Measurements from ENCODE around the gene DEFB131B. TPM values are rescaled to one million over a fixed set of nuclear protein-coding genes. Genes with fewer than 3 reads are reported as not detected.
"Not testable (repeated sequence)": the region's sequence is repeated elsewhere in the genome, so short reads cannot be mapped to it uniquely, and the experiment has no call there.

DEFB131B gene
- total RNA-seq, 4 donors from 2014 or later, result not detected

DNA sequence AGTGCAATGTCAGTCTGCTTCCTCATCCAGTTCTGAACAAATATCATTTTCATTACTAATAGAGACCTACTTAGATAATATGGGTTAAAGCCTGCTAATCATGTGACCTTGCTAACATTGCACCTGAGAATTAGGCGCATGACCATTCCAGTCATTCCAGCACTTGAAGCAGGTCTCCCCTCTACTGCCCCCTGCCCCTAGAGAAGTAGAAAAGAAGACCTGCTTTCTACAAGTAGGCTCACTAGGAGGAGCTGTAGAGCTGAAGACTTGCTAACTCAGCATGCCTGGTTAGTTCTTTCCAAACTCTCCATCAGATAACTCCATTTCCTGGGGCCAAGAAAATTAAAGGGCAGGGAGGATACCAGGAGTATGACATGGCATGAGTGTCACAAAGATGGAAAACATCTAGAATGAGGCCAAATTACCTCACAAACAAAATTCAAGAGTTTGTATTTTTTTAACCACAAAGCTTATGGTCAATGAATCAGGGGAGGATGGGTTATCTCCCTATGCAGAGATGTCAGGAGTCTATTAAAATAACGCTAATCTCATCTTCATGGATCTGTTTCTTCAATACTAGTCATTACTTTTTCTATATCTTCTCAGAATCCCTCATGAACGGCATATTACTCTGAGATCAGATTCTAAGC is 14.2 kb upstream of the DEFB131B start:
- not testable (repeated sequence) for H3K36me3 ChIP-seq; H3K27ac ChIP-seq; H3K4me1 ChIP-seq; DNase-seq (ENCODE audit: low spot score in 2 of 2); H3K9me3 ChIP-seq; H3K4me3 ChIP-seq; H3K27me3 ChIP-seq
- 63% methylated on average over 3 of the region's 3 CpGs for WGBS
- TF ChIP-seq, protein P1, sequence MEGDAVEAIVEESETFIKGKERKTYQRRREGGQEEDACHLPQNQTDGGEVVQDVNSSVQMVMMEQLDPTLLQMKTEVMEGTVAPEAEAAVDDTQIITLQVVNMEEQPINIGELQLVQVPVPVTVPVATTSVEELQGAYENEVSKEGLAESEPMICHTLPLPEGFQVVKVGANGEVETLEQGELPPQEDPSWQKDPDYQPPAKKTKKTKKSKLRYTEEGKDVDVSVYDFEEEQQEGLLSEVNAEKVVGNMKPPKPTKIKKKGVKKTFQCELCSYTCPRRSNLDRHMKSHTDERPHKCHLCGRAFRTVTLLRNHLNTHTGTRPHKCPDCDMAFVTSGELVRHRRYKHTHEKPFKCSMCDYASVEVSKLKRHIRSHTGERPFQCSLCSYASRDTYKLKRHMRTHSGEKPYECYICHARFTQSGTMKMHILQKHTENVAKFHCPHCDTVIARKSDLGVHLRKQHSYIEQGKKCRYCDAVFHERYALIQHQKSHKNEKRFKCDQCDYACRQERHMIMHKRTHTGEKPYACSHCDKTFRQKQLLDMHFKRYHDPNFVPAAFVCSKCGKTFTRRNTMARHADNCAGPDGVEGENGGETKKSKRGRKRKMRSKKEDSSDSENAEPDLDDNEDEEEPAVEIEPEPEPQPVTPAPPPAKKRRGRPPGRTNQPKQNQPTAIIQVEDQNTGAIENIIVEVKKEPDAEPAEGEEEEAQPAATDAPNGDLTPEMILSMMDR (IDR thresholded peaks at IDR 0.05), result peak in 1 of 2 donors; percentile 37

- WGBS, result 90% methylated on average over 1 of the region's 1 CpG
- not testable (repeated sequence) for H3K4me1 ChIP-seq; H3K4me3 ChIP-seq; DNase-seq (ENCODE audit: low spot score in 2 of 2); H3K27ac ChIP-seq; H3K9me3 ChIP-seq; H3K27me3 ChIP-seq; H3K36me3 ChIP-seq
Measured at GRCh38 chr11:71867209-71867608, 11.0 kb upstream of the DEFB131B start.

DNA sequence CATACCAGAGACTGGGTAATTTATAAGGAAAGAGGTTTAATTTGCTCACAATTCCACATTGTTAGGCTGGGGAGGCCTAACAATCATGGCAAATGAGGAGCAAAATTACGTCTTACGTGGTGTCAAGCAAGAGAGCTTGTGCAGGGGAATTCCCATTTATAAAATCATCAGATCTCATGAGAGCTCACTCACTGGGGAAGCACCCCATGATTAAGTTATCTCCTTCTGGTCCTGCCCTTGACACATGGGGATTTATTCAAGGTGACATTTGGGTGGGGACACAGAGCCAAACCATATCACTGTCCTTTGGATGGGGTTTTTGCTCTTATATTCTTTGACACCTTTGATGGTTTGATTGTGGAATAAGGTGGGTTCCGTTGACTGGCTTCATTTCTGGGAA is 8.3 kb upstream of the DEFB131B start:
- not testable (repeated sequence) for DNase-seq (ENCODE audit: low spot score in 2 of 2); H3K4me3 ChIP-seq; H3K27me3 ChIP-seq; H3K36me3 ChIP-seq; H3K27ac ChIP-seq; H3K9me3 ChIP-seq; H3K4me1 ChIP-seq
- WGBS, result 90% methylated on average over 3 of the region's 3 CpGs

DNA sequence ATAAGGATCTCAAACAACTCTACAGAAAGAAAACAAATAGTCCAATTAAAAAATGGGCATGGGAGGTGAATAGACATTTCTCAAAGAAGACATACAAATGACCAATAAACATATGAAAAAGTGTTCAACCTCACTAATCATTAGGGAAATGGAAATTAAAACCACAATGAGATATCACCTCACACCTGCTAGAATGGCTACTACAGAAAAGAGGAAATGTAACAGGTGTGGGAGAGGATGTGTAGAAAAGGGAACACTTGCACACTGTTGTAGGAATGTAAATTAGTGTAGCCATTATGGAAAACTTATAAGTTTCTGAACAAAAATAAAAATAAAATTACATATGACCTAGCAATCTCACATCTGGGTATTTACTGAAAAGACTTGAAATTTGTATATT is 7.6 kb upstream of the DEFB131B start:
- H3K27me3 ChIP-seq; H3K27ac ChIP-seq; DNase-seq (ENCODE audit: low spot score in 2 of 2); H3K36me3 ChIP-seq; H3K4me1 ChIP-seq; H3K9me3 ChIP-seq; H3K4me3 ChIP-seq: not testable (repeated sequence)

- H3K4me1 ChIP-seq; H3K9me3 ChIP-seq; H3K27me3 ChIP-seq; DNase-seq (ENCODE audit: low spot score in 2 of 2); H3K27ac ChIP-seq; H3K4me3 ChIP-seq; H3K36me3 ChIP-seq: not testable (repeated sequence)
- 54% methylated on average over 2 of the region's 2 CpGs for WGBS
Measured at GRCh38 chr11:71876262-71876661, 2.0 kb upstream of the DEFB131B start.

DNA sequence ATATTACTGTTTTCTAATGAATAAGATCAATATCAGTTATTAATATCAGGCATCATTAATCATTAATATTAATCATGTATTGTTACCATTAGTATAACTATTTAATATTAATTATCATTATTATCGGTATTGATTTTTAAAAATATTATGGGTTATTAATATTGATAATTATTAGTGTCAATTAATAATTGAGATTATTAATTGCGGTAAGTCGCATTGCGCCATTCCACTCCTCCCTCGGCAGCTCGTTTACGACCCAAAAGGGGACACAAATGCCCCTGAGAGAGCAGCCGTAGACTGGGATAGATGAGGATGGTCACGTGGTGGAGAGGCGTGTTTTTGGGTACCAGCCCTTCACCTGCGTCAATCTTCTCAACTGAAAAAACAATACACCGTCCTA is 7.6 kb downstream of the DEFB131B start:
- 97% methylated on average over 12 of the region's 12 CpGs for WGBS

GRCh38 chr11:71888335-71889010 is 10.2 kb downstream of the DEFB131B start:
- H3K27me3 ChIP-seq; H3K36me3 ChIP-seq; H3K4me3 ChIP-seq; H3K4me1 ChIP-seq; DNase-seq (ENCODE audit: low spot score in 2 of 2); H3K27ac ChIP-seq; H3K9me3 ChIP-seq: not testable (repeated sequence)
- 95% methylated on average over 14 of the region's 14 CpGs for WGBS

More for the DNA sequence above, 7.6 kb downstream of the DEFB131B start:
- H3K9me3 ChIP-seq; DNase-seq (ENCODE audit: low spot score in 2 of 2); H3K27ac ChIP-seq; H3K4me1 ChIP-seq; H3K36me3 ChIP-seq; H3K27me3 ChIP-seq; H3K4me3 ChIP-seq: not testable (repeated sequence)

- H3K9me3 ChIP-seq; H3K27me3 ChIP-seq; DNase-seq (ENCODE audit: low spot score in 2 of 2); H3K27ac ChIP-seq; H3K4me3 ChIP-seq; H3K4me1 ChIP-seq; H3K36me3 ChIP-seq: not testable (repeated sequence)
- 79% methylated on average over 13 of the region's 14 CpGs for WGBS
Measured at GRCh38 chr11:71889181-71889872, 11.1 kb downstream of the DEFB131B start.

GRCh38 chr11:71895961-71896360 is 17.7 kb downstream of the DEFB131B start:
- Histone ChIP-seq H3K36me3 (no peaks in the 10 kb centered on the region), H3K4me1 (no peaks in the 10 kb centered on the region), H3K27ac (no peak overlapping the region), H3K27me3 (no peaks in the 10 kb centered on the region), H3K9me3 (no peaks in the 10 kb centered on the region), H3K4me3 (no peak overlapping the region)
- no peak for DNase-seq (ENCODE audit: low spot score in 2 of 2)
- no peak for TF ChIP-seq POLR2A (IDR thresholded peaks at IDR 0.05)
- TF ChIP-seq, protein P1 (IDR thresholded peaks at IDR 0.05), result no peak
- no peak for TF ChIP-seq EP300 (IDR thresholded peaks at IDR 0.05)
- no peak for TF ChIP-seq POLR2AphosphoS5 (IDR thresholded peaks at IDR 0.05)
- WGBS, result 95% methylated on average over 12 of the region's 12 CpGs

DNA sequence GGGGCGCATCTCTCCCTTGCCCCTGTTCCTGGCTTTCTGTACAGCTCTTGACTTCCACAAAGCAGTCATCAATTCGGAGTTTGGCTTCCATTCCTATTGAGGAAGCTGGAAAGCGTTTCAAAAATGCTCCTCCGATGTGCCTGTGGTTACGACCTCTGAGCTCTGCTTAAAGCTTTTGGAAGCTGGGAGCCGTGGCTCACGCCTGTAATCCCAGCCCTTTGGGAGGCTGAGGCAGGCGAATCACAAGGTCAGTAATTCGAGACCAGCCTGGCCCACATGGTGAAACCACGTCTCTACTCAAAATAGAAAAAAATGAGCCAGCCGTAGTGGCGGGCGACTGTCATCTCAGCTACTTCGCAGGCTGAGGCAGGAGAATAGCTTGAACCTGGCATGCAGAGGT is 22.9 kb downstream of the DEFB131B start:
- H3K27ac ChIP-seq; H3K9me3 ChIP-seq; H3K36me3 ChIP-seq; H3K4me3 ChIP-seq; H3K4me1 ChIP-seq; DNase-seq (ENCODE audit: low spot score in 2 of 2); H3K27me3 ChIP-seq: not testable (repeated sequence)
- 84% methylated on average over 14 of the region's 14 CpGs for WGBS
